Transverse colon (tissue), 4 donors: Measurements from ENCODE around the gene FBXL17.

Experiments
- CTCF ChIP-seq, 5 experiments: fragments of 200-600 bp in 3 of 5; fragments of 450-650 bp in 2 of 5; sonication (generic) in 3 of 5; IDR thresholded peaks; 1 replicate in 2 of 5; 2 replicates in 3 of 5; pipeline ENCODE4 v1.5.1; 2016 to 2017; ENCODE audit warnings: antibody characterized with exemption in 5 of 5, inconsistent platforms in 3 of 5, mild to moderate bottlenecking in 2 of 5, moderate library complexity in 1 of 5
- POLR2A ChIP-seq: fragments of 450-650 bp; IDR thresholded peaks from one replicate; pipeline ENCODE4 v1.6.1; 2016; ENCODE audit warnings: antibody characterized with exemption, mild to moderate bottlenecking, moderate library complexity
- POLR2AphosphoS5 ChIP-seq, 3 donors: sonication (generic); formaldehyde crosslinking; IDR thresholded peaks; one replicate each; pipeline ENCODE4 v1.6.1; 2016; ENCODE audit warnings: antibody characterized with exemption in 3 of 3

- TF ChIP-seq CTCF (IDR thresholded peaks at IDR 0.05) (no peak), POLR2AphosphoS5 (IDR thresholded peaks at IDR 0.05) (no peak), POLR2A (no peak)
Measured at GRCh38 chr5:108101130-108101529, 280.8 kb downstream of the FBXL17 start.
